Placental epithelial cell (primary cell): ENCODE measurements around the gene PPT1. TPM values are rescaled to one million over a fixed set of nuclear protein-coding genes. Genes with fewer than 3 reads are reported as not detected.

ENCODE experiments used
- total RNA-seq: library from RNA; depleted of rRNA; stranded (reverse); fragments of >200 nt; gene quantifications from 2 replicates; pipeline ENCODE4 v1.2.3, GENCODE V29; 2012

PPT1 gene
- 17.3 and 38.2 TPM in 2 replicates for total RNA-seq

GRCh38 chr1:40096977-40097782 is at the start of gene PPT1:
Gene PPT1, minus strand, starts transcription at chr1:40097252. Its CDS starts 14 bp downstream, at chr1:40097238.

GRCh38 chr1:40040511-40041465 is 56.3 kb downstream of the PPT1 start, which contains the start of gene CAP1:
Gene CAP1, plus strand, starts transcription at chr1:40040729. Its CDS starts 18,618 bp downstream, at chr1:40059347.

Other genes starting within 250 kb of the PPT1 start
- gene TRIT1, start 213.7 kb downstream of the PPT1 start, total RNA-seq, result 20.4 and 22.8 TPM in 2 replicates
- 1.6 and 2.7 TPM in 2 replicates for gene MYCL, start 195.3 kb downstream of the PPT1 start, total RNA-seq
- gene MFSD2A, start 142.1 kb downstream of the PPT1 start, total RNA-seq, result 0.39 and 3.6 TPM in 2 replicates
- 162 and 614 TPM in 2 replicates for gene CAP1, start 56.5 kb downstream of the PPT1 start, total RNA-seq
- gene RLF, start 64.1 kb upstream of the PPT1 start, total RNA-seq, result 21.6 and 27.1 TPM in 2 replicates
- gene TMCO2, start 150.7 kb upstream of the PPT1 start, total RNA-seq, result not detected in 2 replicates
- gene ZMPSTE24, start 161.0 kb upstream of the PPT1 start, total RNA-seq, result 22.8 and 57.2 TPM in 2 replicates
- 1.6 and 4.1 TPM in 2 replicates for gene COL9A2, start 220.0 kb upstream of the PPT1 start, total RNA-seq